Liver (tissue), 3 donors: Measurements from ENCODE around the gene PPP1R2.

Experiments
- ATF3 ChIP-seq: IDR thresholded peaks from 2 replicates; pipeline ENCODE4 v1.6.1; 2016; ENCODE audit warnings: antibody characterized with exemption
- CTCF ChIP-seq: fragments of 150-350 bp; IDR thresholded peaks from 2 replicates; pipeline ENCODE4 v1.5.1; 2017; ENCODE audit warnings: improper control_type of control experiment, low read depth, low read length; ENCODE audit not compliant: missing input control
- MAX ChIP-seq: IDR thresholded peaks from 2 replicates; pipeline ENCODE4 v1.6.1; 2016; ENCODE audit warnings: antibody characterized with exemption
- RAD21 ChIP-seq, 2 donors: IDR thresholded peaks; 2 replicates each; pipeline ENCODE4 v1.6.1; 2016; ENCODE audit warnings: antibody characterized with exemption in 2 of 2, mild to moderate bottlenecking in 2 of 2
- TAF1 ChIP-seq: conservative IDR thresholded peaks from 2 replicates; pipeline ENCODE4 v1.6.1; 2016; ENCODE audit warnings: antibody characterized with exemption, mild to moderate bottlenecking
- donor health status: healthy.
- donor health status: healthy.

GRCh38 chr3:195532345-195532744, 10.8 kb downstream of the PPP1R2 start:
- TF ChIP-seq CTCF, result no peak
- TF ChIP-seq MAX, result no peak
- no peak for TF ChIP-seq TAF1
- no peak for TF ChIP-seq ATF3
- TF ChIP-seq RAD21 (IDR thresholded peaks at IDR 0.05), result no peak
